GM23338 (cell line): ENCODE results near the gene ACP3. TPM values are rescaled to one million over a fixed set of nuclear protein-coding genes. Genes with fewer than 3 reads are reported as not detected.

ENCODE experiments used
- ATAC-seq: fragments of 200-7000 bp; cut with Tn5 transposase; 3 replicates; pipeline ENCODE4 v1.9.1; 2020
- DNase-seq: peaks from one replicate; pipeline ENCODE4 v3.0.0-alpha.2; 2015; ENCODE audit warnings: low spot score
- H2AFZ ChIP-seq: fragments of 200-600 bp; sonication (generic); 2 replicates; pipeline ENCODE4 v1.8.0; 2016; ENCODE audit warnings: antibody characterized with exemption, mild to moderate bottlenecking, moderate library complexity
- H3F3A ChIP-seq: fragments of 200-600 bp; sonication (generic); replicated peaks from 2 replicates; pipeline ENCODE4 v1.8.0; 2017; ENCODE audit warnings: antibody characterized with exemption, mixed run types, low read depth
- H3K27ac ChIP-seq: fragments of 200-600 bp; sonication (generic); 2 replicates; pipeline ENCODE4 v1.6.1; 2016; ENCODE audit warnings: low read depth
- H3K27me3 ChIP-seq: fragments of 200-600 bp; sonication (generic); 2 replicates; pipeline ENCODE4 v1.8.0; 2016; ENCODE audit warnings: mild to moderate bottlenecking, mixed run types, moderate library complexity; ENCODE audit not compliant: insufficient read depth
- H3K36me3 ChIP-seq: fragments of 200-600 bp; sonication (generic); 2 replicates; pipeline ENCODE4 v1.8.0; 2016; ENCODE audit warnings: mild to moderate bottlenecking; ENCODE audit not compliant: insufficient read depth
- H3K4me1 ChIP-seq: fragments of 200-600 bp; sonication (generic); 2 replicates; pipeline ENCODE4 v1.8.0; 2016; ENCODE audit warnings: mild to moderate bottlenecking, moderate library complexity; ENCODE audit not compliant: insufficient read depth
- H3K4me2 ChIP-seq: fragments of 200-600 bp; sonication (generic); 2 replicates; pipeline ENCODE4 v1.7.1; 2017; ENCODE audit warnings: mixed run types
- H3K4me3 ChIP-seq: fragments of 200-600 bp; sonication (generic); 2 replicates; pipeline ENCODE4 v1.6.1; 2016; ENCODE audit warnings: mixed run types
- H3K79me2 ChIP-seq: fragments of 200-600 bp; sonication (generic); replicated peaks from 2 replicates; pipeline ENCODE4 v1.8.0; 2017; ENCODE audit warnings: mild to moderate bottlenecking; ENCODE audit not compliant: insufficient read depth
- H3K9me2 ChIP-seq: fragments of 200-600 bp; sonication (generic); 2 replicates; pipeline ENCODE4 v1.8.0; 2017; ENCODE audit not compliant: insufficient read depth
- H4K20me1 ChIP-seq: fragments of 200-600 bp; sonication (generic); replicated peaks from 2 replicates; pipeline ENCODE4 v1.8.0; 2017; ENCODE audit warnings: mild to moderate bottlenecking; ENCODE audit not compliant: insufficient read depth
- H3K27ac Mint-ChIP-seq: 2 replicates; pipeline ENCODE4 v1.8.0; 2020; ENCODE audit warnings: inconsistent platforms, mild to moderate bottlenecking, moderate library complexity, mixed read lengths
- H3K27me3 Mint-ChIP-seq: 3 replicates; pipeline ENCODE4 v1.8.0; 2022; ENCODE audit warnings: low read depth, mild to moderate bottlenecking, moderate library complexity, mixed read lengths, inconsistent platforms; ENCODE audit not compliant: insufficient read depth, poor library complexity
- H3K36me3 Mint-ChIP-seq: 3 replicates; pipeline ENCODE4 v1.8.0; 2021; ENCODE audit warnings: low read depth, mild to moderate bottlenecking, inconsistent platforms, moderate library complexity, mixed read lengths
- H3K4me1 Mint-ChIP-seq: 3 replicates; pipeline ENCODE4 v1.8.0; 2020; ENCODE audit warnings: mild to moderate bottlenecking, inconsistent platforms, mixed read lengths
- H3K4me3 Mint-ChIP-seq: 3 replicates; pipeline ENCODE4 v1.8.0; 2021; ENCODE audit warnings: moderate library complexity, mild to moderate bottlenecking, inconsistent platforms, mixed read lengths
- H3K9me3 Mint-ChIP-seq: 3 replicates; pipeline ENCODE4 v1.8.0; 2020; ENCODE audit warnings: moderate library complexity, mild to moderate bottlenecking, inconsistent platforms, mixed read lengths
- CREB1 ChIP-seq: fragments of 250-450 bp; sonication (Bioruptor Pico); IDR thresholded peaks from 2 replicates; pipeline ENCODE4 v1.5.0; 2020; ENCODE audit warnings: low read depth, mild to moderate bottlenecking, moderate library complexity
- EZH2 ChIP-seq: fragments of 200-600 bp; sonication (generic); IDR thresholded peaks from one replicate; pipeline ENCODE4 v1.8.0; 2017; ENCODE audit warnings: antibody characterized with exemption, mild to moderate bottlenecking, low read depth; ENCODE audit not compliant: unreplicated experiment
- EZH2phosphoT487 ChIP-seq: fragments of 200-600 bp; sonication (generic); IDR thresholded peaks from one replicate; pipeline ENCODE4 v1.8.1; 2018; ENCODE audit warnings: antibody characterized with exemption; ENCODE audit not compliant: unreplicated experiment
- JUNB ChIP-seq: IDR thresholded peaks from one replicate; pipeline ENCODE4 v1.6.1; 2016; ENCODE audit warnings: antibody characterized with exemption; ENCODE audit not compliant: unreplicated experiment
- NANOG ChIP-seq: IDR thresholded peaks from 2 replicates; pipeline ENCODE4 v1.6.1; 2016; ENCODE audit warnings: antibody characterized with exemption, borderline replicate concordance
- POLR2AphosphoS5 ChIP-seq: IDR thresholded peaks from 2 replicates; pipeline ENCODE4 v1.6.1; 2016; ENCODE audit warnings: antibody characterized with exemption, low read depth
- STAT1 ChIP-seq: IDR thresholded peaks from one replicate; pipeline ENCODE4 v1.6.1; 2016; ENCODE audit warnings: antibody characterized with exemption; ENCODE audit not compliant: unreplicated experiment
- ZNF114 ChIP-seq: fragments of 250-450 bp; sonication (Bioruptor Pico); IDR thresholded peaks from 2 replicates; pipeline ENCODE4 v1.5.0; 2020; ENCODE audit warnings: mild to moderate bottlenecking, moderate library complexity
- ZNF331 ChIP-seq: fragments of 250-450 bp; sonication (Bioruptor Pico); IDR thresholded peaks from 2 replicates; pipeline ENCODE4 v1.5.0; 2020; ENCODE audit warnings: low read depth, mild to moderate bottlenecking, moderate library complexity
- polyA plus RNA-seq: library from polyadenylated mRNA; unstranded; fragments of >200 nt; fragmentation: Nextera tagmentation; extraction: Ambion mirVana; gene quantifications from 2 replicates; pipeline ENCODE4 v1.2.1, GENCODE V29; 2016
- total RNA-seq: library from RNA; depleted of rRNA; stranded (reverse); fragments of >200 nt; shearing (Covaris generic); gene quantifications from 2 replicates; pipeline ENCODE4 v1.2.3, GENCODE V29; 2014
- TF ChIP-seq, protein P1 (sequence below), 2 experiments: fragments of 200-600 bp in 1 of 2; sonication (generic) in 1 of 2; conservative IDR thresholded peaks; 2 replicates each; pipeline versions ENCODE4 v1.5.1 to v1.6.1; 2016 to 2017; ENCODE audit warnings: antibody characterized with exemption in 2 of 2, low read depth in 2 of 2, mild to moderate bottlenecking in 2 of 2, moderate library complexity in 1 of 2
- TF ChIP-seq, protein P2 (sequence below): IDR thresholded peaks from 2 replicates; pipeline ENCODE4 v1.6.1; 2016; ENCODE audit warnings: antibody characterized with exemption
- TF ChIP-seq, protein P3 (sequence below): IDR thresholded peaks from one replicate; pipeline ENCODE4 v1.6.1; 2018; ENCODE audit warnings: antibody characterized with exemption; ENCODE audit not compliant: unreplicated experiment
- TF ChIP-seq, protein P4 (sequence below): fragments of 250-450 bp; sonication (Bioruptor Pico); IDR thresholded peaks from 2 replicates; pipeline ENCODE4 v1.5.0; 2020; ENCODE audit warnings: mild to moderate bottlenecking, moderate library complexity

The ACP3 gene
- total and polyA plus RNA-seq, 2 experiments from 2014 or later: 1.1 to 3.5 TPM

DNA sequence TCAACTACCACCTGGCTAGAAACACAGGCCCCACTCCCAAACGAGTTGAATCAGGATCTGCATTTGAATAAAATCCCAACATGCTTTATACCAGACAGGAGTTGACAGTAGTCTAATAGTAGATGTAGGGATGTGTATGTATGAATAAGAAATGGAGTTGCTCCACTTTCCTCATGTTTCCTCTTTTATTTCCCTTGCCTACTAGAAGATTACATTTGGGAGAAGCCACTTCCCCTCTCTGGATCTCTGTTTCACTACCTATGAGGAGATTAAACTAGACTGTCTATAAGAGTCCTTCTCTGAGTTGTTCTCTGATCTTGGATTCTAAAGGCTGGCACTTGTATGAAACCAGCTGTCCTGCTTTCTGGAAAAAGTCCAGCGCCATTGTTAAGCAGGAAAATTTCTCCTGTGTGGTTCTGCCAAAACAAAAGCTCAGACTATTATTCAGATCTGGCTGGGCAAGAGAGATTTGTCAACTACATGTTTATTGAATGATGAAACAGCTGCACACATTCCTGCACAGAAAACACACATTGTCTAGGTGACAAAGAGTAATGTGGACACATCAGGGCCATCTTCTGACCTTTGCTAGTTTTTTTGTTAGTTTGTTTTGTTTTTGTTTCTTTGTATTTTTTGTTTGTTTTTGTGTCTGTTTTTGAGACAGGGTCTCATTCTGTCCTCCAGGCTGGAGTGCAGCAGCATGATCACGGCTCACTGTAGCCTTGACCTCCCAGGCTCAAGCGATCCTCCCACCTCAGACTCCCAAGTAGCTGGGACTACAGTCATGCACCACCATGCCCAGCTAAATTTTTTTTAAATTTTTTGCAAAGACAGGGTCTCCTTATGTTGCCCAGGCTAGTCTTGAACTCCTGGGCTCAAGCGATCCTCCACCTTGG, 29.9 kb downstream of the ACP3 start:
- Histone ChIP-seq H3K36me3 (no peaks in the 10 kb centered on the region), H3K27ac (no peak overlapping the region), H3K4me2 (no peak overlapping the region), H4K20me1 (no peaks in the 10 kb centered on the region), H3K4me3 (no peak overlapping the region), H2AFZ (no peak overlapping the region), H3K79me2 (no peaks in the 10 kb centered on the region), H3K4me1 (peaks cover 16% of the 10 kb centered on the region), H3K9me2 (no peaks in the 10 kb centered on the region), H3F3A (no peaks in the 10 kb centered on the region), H3K27me3 (no peaks in the 10 kb centered on the region)
- no peak for ATAC-seq
- no peaks in the 10 kb centered on the region for H3K9me3 Mint-ChIP-seq
- no peak overlapping the region for H3K27ac Mint-ChIP-seq
- no peaks in the 10 kb centered on the region for H3K27me3 Mint-ChIP-seq
- DNase-seq: no peak
- H3K4me3 Mint-ChIP-seq: no peak overlapping the region
- no peak for TF ChIP-seq ZNF114 (CRISPR knock-in tag)
- TF ChIP-seq, protein P1, sequence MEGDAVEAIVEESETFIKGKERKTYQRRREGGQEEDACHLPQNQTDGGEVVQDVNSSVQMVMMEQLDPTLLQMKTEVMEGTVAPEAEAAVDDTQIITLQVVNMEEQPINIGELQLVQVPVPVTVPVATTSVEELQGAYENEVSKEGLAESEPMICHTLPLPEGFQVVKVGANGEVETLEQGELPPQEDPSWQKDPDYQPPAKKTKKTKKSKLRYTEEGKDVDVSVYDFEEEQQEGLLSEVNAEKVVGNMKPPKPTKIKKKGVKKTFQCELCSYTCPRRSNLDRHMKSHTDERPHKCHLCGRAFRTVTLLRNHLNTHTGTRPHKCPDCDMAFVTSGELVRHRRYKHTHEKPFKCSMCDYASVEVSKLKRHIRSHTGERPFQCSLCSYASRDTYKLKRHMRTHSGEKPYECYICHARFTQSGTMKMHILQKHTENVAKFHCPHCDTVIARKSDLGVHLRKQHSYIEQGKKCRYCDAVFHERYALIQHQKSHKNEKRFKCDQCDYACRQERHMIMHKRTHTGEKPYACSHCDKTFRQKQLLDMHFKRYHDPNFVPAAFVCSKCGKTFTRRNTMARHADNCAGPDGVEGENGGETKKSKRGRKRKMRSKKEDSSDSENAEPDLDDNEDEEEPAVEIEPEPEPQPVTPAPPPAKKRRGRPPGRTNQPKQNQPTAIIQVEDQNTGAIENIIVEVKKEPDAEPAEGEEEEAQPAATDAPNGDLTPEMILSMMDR (conservative IDR thresholded peaks at IDR 0.05; ENCODE audit: low read depth in 2 of 2): no peak
- no peak for TF ChIP-seq STAT1
- TF ChIP-seq JUNB: no peak
- no peak for TF ChIP-seq POLR2AphosphoS5
- TF ChIP-seq EZH2phosphoT487: no peak
- TF ChIP-seq, protein P2, sequence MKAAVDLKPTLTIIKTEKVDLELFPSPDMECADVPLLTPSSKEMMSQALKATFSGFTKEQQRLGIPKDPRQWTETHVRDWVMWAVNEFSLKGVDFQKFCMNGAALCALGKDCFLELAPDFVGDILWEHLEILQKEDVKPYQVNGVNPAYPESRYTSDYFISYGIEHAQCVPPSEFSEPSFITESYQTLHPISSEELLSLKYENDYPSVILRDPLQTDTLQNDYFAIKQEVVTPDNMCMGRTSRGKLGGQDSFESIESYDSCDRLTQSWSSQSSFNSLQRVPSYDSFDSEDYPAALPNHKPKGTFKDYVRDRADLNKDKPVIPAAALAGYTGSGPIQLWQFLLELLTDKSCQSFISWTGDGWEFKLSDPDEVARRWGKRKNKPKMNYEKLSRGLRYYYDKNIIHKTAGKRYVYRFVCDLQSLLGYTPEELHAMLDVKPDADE: no peak
- TF ChIP-seq CREB1: no peak
- TF ChIP-seq NANOG: no peak
- TF ChIP-seq, protein P3, sequence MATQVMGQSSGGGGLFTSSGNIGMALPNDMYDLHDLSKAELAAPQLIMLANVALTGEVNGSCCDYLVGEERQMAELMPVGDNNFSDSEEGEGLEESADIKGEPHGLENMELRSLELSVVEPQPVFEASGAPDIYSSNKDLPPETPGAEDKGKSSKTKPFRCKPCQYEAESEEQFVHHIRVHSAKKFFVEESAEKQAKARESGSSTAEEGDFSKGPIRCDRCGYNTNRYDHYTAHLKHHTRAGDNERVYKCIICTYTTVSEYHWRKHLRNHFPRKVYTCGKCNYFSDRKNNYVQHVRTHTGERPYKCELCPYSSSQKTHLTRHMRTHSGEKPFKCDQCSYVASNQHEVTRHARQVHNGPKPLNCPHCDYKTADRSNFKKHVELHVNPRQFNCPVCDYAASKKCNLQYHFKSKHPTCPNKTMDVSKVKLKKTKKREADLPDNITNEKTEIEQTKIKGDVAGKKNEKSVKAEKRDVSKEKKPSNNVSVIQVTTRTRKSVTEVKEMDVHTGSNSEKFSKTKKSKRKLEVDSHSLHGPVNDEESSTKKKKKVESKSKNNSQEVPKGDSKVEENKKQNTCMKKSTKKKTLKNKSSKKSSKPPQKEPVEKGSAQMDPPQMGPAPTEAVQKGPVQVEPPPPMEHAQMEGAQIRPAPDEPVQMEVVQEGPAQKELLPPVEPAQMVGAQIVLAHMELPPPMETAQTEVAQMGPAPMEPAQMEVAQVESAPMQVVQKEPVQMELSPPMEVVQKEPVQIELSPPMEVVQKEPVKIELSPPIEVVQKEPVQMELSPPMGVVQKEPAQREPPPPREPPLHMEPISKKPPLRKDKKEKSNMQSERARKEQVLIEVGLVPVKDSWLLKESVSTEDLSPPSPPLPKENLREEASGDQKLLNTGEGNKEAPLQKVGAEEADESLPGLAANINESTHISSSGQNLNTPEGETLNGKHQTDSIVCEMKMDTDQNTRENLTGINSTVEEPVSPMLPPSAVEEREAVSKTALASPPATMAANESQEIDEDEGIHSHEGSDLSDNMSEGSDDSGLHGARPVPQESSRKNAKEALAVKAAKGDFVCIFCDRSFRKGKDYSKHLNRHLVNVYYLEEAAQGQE: no peak
- TF ChIP-seq EZH2: no peak
- no peak for TF ChIP-seq ZNF331
- TF ChIP-seq, protein P4, sequence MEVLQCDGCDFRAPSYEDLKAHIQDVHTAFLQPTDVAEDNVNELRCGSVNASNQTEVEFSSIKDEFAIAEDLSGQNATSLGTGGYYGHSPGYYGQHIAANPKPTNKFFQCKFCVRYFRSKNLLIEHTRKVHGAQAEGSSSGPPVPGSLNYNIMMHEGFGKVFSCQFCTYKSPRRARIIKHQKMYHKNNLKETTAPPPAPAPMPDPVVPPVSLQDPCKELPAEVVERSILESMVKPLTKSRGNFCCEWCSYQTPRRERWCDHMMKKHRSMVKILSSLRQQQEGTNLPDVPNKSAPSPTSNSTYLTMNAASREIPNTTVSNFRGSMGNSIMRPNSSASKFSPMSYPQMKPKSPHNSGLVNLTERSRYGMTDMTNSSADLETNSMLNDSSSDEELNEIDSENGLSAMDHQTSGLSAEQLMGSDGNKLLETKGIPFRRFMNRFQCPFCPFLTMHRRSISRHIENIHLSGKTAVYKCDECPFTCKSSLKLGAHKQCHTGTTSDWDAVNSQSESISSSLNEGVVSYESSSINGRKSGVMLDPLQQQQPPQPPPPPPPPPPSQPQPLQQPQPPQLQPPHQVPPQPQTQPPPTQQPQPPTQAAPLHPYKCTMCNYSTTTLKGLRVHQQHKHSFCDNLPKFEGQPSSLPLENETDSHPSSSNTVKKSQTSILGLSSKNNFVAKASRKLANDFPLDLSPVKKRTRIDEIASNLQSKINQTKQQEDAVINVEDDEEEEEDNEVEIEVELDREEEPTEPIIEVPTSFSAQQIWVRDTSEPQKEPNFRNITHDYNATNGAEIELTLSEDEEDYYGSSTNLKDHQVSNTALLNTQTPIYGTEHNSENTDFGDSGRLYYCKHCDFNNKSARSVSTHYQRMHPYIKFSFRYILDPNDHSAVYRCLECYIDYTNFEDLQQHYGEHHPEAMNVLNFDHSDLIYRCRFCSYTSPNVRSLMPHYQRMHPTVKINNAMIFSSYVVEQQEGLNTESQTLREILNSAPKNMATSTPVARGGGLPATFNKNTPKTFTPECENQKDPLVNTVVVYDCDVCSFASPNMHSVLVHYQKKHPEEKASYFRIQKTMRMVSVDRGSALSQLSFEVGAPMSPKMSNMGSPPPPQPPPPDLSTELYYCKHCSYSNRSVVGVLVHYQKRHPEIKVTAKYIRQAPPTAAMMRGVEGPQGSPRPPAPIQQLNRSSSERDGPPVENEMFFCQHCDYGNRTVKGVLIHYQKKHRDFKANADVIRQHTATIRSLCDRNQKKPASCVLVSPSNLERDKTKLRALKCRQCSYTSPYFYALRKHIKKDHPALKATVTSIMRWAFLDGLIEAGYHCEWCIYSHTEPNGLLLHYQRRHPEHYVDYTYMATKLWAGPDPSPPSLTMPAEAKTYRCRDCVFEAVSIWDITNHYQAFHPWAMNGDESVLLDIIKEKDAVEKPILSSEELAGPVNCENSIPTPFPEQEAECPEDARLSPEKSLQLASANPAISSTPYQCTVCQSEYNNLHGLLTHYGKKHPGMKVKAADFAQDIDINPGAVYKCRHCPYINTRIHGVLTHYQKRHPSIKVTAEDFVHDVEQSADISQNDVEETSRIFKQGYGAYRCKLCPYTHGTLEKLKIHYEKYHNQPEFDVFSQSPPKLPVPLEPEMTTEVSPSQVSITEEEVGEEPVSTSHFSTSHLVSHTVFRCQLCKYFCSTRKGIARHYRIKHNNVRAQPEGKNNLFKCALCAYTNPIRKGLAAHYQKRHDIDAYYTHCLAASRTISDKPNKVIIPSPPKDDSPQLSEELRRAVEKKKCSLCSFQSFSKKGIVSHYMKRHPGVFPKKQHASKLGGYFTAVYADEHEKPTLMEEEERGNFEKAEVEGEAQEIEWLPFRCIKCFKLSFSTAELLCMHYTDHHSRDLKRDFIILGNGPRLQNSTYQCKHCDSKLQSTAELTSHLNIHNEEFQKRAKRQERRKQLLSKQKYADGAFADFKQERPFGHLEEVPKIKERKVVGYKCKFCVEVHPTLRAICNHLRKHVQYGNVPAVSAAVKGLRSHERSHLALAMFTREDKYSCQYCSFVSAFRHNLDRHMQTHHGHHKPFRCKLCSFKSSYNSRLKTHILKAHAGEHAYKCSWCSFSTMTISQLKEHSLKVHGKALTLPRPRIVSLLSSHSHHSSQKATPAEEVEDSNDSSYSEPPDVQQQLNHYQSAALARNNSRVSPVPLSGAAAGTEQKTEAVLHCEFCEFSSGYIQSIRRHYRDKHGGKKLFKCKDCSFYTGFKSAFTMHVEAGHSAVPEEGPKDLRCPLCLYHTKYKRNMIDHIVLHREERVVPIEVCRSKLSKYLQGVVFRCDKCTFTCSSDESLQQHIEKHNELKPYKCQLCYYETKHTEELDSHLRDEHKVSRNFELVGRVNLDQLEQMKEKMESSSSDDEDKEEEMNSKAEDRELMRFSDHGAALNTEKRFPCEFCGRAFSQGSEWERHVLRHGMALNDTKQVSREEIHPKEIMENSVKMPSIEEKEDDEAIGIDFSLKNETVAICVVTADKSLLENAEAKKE (CRISPR knock-in tag): no peak
- H3K4me1 Mint-ChIP-seq: peaks cover 34% of the 10 kb centered on the region
- no peaks in the 10 kb centered on the region for H3K36me3 Mint-ChIP-seq
